HG03575 (cell line): ENCODE results near the gene DDX1.

Experiments used
- ATAC-seq: cut with Tn5 transposase; IDR thresholded peaks from one replicate; pipeline ENCODE4 v1.9.1; 2021; ENCODE audit not compliant: unreplicated experiment, insufficient number of reproducible peaks, low FRiP score; ENCODE audit errors: extremely low read depth

The DDX1 gene

DNA sequence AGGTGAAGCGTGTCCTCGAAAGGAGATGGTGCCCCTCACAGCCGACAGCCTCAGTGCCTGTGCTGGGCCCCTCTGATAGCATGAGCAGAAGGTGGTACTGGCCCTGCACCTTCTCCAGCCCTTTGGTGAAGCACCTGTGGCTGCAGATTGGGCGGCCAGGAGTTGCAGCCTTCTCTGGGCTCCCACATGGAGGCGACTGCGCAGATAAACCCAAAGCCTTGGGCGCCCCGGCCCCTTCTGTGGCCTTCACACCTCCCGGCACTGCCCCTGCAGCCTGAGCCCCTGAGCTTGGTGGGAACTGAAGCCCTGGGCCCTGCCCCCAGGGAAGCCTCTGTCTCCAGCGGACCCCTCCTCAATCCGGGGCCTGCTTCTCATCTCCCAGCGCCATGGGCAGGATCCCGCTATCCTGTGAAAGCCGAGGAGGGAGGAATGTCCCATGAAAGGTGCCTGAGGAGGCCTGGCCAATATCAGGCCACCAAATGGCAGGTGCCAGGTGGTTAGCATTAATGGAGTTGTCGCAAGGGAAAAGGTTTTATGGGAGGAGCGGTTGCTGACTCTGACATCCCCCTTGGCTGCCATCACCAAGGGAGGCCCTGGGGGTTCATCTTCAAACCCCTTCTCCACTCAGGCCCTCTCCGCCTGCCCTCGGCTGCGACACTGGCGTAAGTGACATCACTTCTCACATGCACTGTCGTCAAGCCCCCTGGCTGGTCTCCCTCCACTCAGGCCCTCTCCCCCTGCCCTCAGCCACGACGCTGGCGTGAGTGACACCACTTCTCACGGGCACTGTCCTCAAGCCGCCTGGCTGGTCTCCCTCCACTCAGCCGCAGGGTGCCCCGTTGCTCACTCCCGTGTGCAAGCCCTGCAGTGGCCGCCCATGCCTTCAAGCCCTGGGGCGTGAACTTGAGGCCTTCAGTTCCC is 62.4 kb downstream of the DDX1 start:
- ATAC-seq = no peak

DNA sequence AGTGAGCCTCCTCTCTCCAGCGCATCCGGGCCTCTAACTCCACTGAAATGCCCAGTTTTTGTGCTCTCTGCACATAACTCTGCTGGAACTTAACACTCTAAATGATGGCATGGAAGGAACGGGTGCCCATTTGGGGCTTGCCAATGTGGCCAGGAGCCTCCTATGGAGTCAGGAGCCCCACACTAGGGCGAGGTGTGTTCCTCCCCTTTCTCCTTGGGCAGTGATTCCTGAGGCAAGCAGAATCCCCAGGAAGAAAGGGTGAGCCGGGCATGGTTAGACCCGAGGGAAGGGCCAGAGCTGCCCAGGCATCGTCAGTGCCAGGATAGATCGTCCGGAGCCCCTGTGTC is 63.0 kb downstream of the DDX1 start:
- no peak for ATAC-seq

DNA sequence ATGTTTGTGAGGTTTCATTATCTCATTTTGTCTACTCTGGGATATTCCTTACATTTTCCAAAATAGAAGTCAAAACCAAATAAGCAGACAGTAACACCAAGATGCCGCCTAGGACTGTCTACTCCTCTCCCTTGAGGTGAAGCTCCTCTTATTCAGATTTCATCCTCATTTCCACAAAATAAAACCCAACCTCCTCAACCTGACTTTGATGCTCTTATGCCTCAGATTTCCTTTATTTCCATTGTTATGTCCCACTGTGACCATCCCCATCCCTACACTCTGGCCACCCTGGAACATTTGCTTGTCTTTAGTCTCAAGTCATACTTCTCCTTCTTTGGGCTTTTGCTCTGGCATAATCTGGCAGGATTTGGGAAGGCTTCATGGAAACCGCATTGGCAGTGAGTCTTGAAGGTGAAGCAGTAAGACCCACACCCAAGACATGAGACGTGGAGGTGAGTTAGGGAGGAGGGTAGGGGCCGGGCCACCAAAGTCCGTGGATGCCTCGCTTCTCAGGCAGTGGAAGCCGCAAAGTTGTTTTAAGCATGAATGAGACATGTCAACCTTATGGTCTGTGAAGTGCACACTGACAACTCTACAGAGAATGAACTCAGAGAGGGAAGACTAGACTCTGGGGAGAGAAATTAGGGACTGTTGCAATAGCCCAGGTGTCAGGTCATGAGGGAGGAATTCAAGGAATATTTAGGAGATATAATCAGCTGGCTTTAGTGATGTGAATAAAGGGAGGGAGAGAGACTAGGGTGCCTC is 63.6 kb downstream of the DDX1 start:
- ATAC-seq = no peak

DNA sequence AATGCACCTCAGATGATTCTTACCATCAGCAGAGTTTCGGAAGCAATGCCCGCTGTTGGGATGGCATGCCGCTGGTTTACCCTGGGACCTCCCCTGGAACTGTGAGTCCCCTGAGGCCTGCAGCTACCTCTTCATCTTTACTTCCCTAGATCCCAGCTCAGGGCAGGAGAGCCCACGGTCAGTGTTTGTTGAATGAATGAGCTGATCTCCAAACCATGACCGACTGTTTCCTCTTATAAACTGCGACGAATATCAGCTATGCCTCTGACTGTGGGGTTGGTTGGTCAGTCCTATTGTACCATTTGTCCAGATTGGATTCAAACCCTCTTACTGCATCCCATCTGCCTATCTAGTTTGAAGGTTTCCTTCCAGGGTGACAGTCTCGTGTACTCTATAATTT is 64.4 kb downstream of the DDX1 start:
- no peak for ATAC-seq

DNA sequence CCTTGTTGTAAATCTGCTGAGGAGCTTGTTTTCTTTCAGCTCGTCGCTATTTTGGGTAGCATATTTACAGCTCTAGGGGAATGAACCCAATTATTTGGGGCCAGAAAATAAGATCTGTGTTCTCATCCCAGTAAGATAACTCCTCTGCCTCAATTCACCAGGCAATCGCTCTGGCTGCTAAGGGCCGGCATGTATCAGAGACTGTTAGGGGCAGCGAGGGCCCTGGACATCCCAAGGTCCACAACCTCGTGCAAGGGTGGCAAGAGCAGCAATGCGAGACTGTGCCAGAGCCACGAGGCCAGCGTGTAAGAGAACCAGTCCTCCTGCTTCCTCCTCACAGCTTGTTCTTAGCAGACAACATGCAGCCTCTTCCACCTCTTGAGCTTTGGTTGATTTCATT is 66.1 kb downstream of the DDX1 start:
- ATAC-seq = no peak

DNA sequence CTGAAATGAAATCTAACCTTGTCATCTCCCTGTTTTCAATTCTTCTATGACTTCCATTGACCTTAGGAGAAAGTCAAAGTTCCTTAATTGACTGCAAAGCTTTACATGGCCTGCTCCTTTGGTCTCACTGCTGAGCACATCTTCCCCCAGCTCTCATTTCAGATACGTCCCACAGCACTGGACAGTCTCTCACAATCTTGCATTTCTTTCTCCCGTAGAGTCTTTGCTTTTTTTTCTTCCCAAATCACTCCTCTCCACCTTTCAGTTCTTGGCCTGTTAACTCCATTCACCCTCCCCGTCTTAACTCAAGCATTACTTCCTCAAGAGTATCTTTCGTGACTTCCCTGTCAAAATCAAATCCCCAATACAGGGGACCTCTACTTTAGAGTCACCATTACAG is 67.2 kb downstream of the DDX1 start:
- no peak for ATAC-seq

DNA sequence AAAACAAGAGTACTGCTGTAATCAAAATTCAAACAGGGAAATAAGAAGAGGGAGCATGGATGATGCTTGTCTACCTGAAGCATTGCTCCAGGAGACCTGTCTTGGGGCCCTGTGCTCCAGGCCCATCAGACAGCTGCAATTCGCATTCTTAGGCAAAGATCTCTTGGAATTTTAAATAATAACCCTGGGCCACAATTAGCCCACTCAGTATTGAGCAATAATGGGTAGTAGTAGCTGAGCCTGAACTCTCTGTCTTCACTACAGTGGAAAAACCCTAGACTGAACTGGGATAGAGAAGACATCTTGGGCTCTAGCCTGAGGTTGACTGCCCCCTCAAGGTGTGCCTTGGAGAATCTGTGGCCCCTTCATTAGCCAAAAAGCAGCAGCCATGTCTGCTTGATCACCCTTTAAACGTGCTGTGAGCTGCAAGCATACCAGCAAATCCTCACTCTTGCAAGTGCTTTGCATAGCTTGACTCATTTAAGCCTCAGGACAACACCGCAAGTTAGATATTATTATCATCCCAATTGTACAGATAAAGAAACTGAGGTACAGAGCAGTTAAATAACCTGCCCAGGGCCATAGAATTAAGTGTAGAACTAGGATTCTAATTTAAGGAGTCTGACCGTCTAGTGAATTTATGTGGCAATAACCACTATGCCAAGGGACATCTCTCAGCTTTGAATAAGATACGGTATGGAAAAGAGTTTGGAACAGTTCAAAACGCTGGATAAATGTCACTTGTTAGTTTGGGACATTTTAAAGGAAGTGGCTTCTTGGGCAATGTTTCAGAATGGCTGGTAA is 69.0 kb downstream of the DDX1 start:
- ATAC-seq = no peak

DNA sequence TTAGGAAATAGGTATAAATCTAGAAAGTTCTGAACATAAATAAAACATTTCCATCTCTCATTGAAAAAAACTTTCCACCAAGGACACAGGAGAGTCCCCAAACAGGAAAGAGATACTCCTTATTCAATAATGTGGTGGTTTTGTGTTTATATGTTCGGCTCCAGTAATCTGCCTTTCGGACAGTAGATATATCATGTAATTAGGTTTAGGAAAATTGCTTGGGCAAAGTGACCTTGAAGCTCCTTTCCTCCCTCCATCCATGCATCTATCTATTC is 69.6 kb downstream of the DDX1 start:
- no peak for ATAC-seq

DNA sequence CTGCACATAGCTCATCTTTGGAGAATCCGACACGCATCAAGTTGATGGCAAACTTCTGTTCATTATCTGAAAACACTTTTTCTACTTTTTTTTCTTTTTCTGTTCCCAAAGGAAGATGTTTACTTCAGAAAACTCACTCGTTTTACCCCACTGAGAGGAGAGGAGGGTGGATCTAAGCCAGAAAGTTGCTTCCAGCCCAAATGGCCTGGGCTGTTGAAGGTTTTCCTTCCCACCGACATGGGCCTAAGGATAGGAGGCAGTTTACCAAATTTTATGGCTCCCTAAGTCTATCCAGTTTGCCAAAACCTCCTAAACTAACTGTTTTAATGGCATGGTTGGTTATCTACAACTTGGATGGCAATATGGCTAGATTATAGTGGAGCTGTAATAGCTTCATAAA is 70.4 kb downstream of the DDX1 start:
- ATAC-seq = no peak

DNA sequence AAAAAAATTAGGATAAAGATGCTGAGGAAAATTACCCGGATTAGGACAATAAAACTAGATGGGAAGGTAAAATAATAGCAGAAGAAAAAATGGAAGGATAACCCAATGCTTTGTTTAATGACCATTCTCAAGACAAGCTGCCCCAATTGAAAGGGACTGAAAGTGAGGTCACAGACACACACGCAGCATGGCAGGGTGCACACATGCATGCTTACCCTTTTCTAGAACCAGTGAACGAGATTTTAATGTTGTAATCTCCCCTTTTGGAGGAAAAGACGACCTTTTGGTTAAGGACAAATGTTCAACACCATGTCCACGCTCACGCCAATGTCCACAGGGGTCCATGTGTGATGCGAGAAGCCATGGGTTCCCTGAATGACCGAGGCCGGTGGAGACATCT is 70.9 kb downstream of the DDX1 start:
- ATAC-seq = no peak

DNA sequence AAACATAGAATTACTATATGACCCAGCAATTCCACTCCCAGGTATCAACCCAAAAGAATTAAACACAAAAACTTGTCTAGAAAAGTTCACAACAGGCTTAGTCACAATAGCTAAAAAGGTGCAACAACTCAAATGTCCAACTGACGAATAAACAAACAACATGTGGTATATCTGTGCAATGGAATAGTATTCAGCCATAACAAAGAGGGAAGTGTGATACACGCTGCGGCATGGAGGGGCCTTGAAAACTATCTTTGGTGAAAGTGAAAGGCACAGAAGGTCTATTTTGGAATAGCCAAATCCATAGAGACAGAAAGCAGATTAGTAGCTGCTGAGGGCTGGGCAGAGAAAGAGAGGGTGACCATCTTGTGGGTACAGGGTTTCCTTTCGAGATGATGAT is 72.1 kb downstream of the DDX1 start:
- ATAC-seq = no peak

DNA sequence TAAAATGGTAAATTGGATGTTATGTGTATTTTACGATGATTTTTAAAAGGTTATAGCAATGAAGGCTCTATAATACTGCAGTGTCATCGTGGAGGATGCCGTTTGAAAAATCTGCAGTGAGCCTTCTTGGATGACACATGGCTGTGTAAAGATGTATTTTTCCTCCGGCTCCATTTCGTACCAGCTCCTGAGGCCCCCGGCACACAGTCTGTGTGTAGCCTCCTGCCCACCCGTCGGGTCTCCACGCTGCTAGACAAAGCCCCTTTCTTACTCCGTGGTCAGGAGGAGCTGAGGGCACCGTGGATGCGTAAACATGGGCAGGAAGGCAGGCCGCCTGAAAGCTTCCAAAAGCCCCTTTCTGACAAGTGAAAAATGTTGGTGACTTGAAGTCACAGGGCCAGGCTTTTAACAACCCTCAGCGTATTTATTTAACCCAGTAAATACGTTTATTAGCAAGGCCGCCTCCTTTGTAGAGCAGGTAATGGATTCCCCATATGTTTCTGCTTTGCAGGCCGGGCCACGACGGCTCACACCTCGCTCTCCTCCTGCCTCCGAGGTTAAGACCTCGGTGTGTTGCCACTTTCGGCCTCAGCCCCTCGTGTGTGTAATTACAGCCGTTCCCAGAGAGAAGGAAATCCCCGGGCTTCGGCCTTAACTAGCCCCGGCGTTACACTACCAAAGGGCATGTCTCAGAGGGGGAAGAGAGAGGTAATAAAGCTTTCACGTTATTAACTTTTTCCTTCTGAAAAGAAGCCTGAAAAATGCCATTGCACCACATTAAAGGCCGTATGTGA is 72.8 kb downstream of the DDX1 start:
- ATAC-seq = no peak

DNA sequence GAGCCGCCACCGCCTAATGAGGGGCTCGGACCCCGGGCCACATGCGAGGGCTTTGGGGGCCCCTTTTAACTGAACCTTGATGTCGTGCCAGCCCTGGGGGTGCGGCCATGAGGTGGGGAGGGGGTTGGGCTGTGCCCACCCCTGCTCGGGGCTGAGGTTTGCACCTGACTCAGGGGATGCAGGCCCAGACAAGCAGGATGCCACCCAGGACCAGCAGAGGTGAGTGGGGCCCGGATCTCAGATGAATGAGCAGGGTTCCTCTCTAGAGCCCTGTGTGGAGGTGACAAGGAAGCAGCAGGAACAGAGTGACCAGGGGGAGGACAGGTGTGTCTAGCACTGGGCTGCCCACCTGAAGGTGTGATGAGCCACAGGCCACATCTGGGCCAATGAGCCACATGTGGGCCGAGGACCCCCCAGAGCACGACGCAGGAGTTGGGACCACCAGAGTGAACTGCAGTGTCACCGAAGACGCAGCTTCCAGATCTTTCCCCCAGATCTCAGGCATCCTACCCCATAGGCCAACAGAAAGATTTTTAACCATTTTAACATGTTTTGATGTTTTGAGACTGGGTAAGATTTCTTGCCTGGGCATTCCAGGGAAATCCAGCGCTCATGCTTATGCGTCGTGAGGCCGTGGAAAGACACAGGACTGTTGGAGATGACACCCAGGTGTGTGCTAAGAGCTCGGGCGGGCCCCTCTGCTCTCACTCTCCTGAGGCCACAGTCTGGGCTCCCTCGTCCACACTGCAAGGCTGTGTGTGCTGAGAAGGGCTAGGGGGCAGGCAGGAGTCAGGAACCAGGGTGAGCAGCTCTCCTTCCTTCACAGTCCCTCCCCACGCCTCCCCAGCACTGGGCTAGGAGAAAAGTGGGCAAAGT is 73.6 kb downstream of the DDX1 start:
- no peak for ATAC-seq

DNA sequence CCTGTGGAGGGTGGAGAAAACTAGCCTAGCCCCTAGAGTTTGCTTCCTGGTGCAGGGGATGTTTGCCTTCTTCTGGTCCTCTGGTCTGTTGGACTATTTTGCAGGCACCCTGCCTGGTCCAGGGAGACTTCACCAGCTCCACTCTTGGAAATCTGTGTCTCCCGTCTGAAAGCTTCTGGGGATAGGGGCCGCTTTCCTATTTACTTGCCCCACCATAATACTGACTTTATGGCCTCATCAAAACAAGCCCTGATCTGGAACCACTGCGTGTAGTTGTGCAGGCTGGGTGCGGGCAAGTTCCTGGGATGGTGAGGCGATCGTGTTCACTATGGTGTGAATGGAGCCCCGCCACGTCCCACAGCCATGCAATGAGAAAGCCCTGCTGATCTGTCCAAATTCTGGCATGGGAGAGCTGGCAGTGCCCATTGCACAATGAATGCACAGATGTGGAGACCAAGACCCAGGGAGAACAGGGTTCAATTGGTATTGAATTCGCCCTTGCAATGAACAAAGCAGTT is 74.3 kb downstream of the DDX1 start:
- ATAC-seq = no peak

DNA sequence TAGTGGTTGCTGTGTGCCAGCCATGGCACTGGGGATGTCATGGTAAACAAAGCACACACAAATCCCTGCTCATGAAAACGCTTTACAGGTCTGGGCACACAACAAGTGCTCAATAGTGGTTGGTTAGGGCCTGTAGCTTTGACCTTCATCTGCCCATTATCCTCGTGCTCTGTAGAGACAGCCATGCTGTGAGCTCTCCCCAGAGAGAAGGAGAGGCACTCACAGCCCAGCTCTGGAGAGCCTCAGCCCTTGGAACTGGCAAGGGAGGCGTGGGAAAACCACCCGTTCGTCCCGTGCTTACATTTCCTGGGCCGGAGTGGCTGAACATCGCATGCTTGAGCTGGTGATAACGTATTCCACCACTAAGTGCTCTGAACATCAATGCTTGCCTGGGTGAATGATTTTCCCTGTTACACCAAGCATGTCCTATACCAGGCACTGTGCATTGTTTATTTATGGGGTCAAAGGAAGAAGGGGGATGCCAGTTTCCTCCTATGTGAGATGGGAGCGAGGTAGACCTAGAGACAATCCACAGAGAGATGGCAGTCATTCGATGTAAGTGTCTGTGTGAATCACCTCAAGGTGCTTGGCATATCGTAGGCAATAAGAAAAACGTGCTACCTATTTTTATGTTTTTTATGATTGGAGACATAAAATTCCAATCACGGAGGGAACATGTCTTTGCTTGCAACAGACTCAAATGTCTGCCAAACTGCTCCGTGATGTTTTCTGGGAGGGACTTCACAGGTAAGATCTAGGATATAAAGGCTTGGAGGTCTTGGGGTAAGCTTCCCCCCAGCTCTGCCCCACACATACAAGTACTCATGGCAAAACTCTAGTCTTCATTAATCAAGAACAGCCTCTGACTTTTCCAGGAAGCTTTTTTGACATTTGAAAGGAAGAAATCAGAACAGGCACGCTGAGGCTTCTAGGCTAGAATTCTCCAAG is 75.5 kb downstream of the DDX1 start:
- no peak for ATAC-seq

DNA sequence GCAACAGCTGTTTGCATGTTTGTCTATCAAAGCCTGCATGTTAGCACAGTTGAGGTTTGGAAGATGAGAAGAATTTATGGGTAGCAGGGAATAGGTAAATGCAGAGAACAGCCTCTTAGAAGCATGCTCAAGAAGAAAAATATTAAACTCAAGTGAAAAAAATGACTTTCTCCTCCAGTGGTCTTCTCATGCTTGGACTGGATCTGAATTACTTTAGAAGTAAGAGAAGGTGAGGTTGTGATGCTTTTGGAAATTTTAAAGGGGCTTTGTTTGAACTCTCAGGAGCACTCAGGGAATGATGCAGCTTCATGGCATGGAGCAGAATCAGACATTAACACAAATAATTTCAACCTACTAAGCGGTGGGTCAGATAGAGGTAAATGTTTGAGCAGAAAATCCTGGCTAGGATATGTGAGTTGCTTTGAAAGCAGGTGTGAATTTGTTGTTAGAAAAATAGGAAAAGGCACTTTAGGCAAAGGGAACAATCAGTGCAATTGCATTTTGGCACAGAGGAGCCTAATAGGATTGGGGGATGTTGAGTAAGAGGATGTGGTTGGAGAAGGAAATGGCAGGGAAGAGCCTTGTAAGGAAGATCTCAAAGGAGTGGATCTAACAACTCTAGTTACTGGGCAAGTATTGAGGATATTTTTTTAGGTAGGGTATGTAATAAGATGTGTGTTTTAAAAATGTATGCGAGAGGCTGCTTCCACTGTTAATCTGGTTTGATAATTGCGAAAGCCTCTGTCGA is 76.3 kb downstream of the DDX1 start:
- no peak for ATAC-seq
